CD4-positive, alpha-beta T cell treated with Interleukin-15 for 4 hours (primary cell): ENCODE results near the gene TSPAN8.
"Not testable (repeated sequence)": the region's sequence is repeated elsewhere in the genome, so short reads cannot be mapped to it uniquely, and the experiment has no call there.

Source experiments
- DNase-seq: peaks from one replicate; pipeline ENCODE4 v3.0.0-alpha.2; 2020; ENCODE audit warnings: low spot score

Gene TSPAN8

GRCh38 chr12:71125949-71126348, 31.9 kb downstream of the TSPAN8 start:
- no peak for DNase-seq

- DNase-seq, result no peak
Observed at GRCh38 chr12:71125515-71125914, 32.3 kb downstream of the TSPAN8 start.

GRCh38 chr12:71124835-71125460, 32.9 kb downstream of the TSPAN8 start:
- no peak for DNase-seq

- DNase-seq, result not testable (repeated sequence)
Observed at GRCh38 chr12:71113148-71113547, 44.7 kb downstream of the TSPAN8 start.

- no peak for DNase-seq
Observed at GRCh38 chr12:71109834-71110233, 48.0 kb downstream of the TSPAN8 start.

- no peak for DNase-seq
Observed at GRCh38 chr12:71108355-71108754, 49.4 kb downstream of the TSPAN8 start.

- no peak for DNase-seq
Observed at GRCh38 chr12:71107936-71108335, 49.9 kb downstream of the TSPAN8 start.

GRCh38 chr12:71105956-71106355, 51.8 kb downstream of the TSPAN8 start:
- no peak for DNase-seq

- no peak for DNase-seq
Observed at GRCh38 chr12:71092290-71092689, 65.5 kb downstream of the TSPAN8 start.

GRCh38 chr12:71090971-71091370, 66.8 kb downstream of the TSPAN8 start:
- DNase-seq, result no peak

- no peak for DNase-seq
Observed at GRCh38 chr12:71085575-71085974, 72.2 kb downstream of the TSPAN8 start.

GRCh38 chr12:71075743-71076142, 82.1 kb downstream of the TSPAN8 start:
- DNase-seq, result no peak
